ENCODE results near the gene RPP38.

- no peak for TF ChIP-seq SREBF2 (IDR thresholded peaks at IDR 0.05; ENCODE audit: low read length)
- no peak for TF ChIP-seq ZBED1 (IDR thresholded peaks at IDR 0.05; ENCODE audit: borderline replicate concordance)
Measured at GRCh38 chr10:15144788-15145187, 47.6 kb downstream of the RPP38 start.
